Smooth muscle cell (in vitro differentiated cells): ENCODE results near the gene SARM1. TPM values are rescaled to one million over a fixed set of nuclear protein-coding genes. Genes with fewer than 3 reads are reported as not detected.

Experiments
- DNase-seq: peaks from one replicate; lab custom pipeline; 2025; ENCODE audit not compliant: unreplicated experiment; lab: John Stamatoyannopoulos, UW
- H2AFZ ChIP-seq: fragments of 200-600 bp; sonication (generic); 2 replicates; pipeline ENCODE4 v1.6.0; 2016; ENCODE audit warnings: antibody characterized with exemption, low read depth, mild to moderate bottlenecking
- H3F3A ChIP-seq: fragments of 200-600 bp; sonication (generic); 2 replicates; pipeline ENCODE4 v1.6.0; 2017; ENCODE audit warnings: antibody characterized with exemption, low read depth
- H3K27ac ChIP-seq: fragments of 200-600 bp; sonication (generic); 2 replicates; pipeline ENCODE4 v1.5.1; 2016; ENCODE audit warnings: low read depth, mild to moderate bottlenecking
- H3K27me3 ChIP-seq: fragments of 200-600 bp; sonication (generic); 2 replicates; pipeline ENCODE4 v1.6.1; 2016; ENCODE audit warnings: low read depth, mild to moderate bottlenecking
- H3K36me3 ChIP-seq: fragments of 200-600 bp; sonication (generic); 2 replicates; pipeline ENCODE4 v1.5.1; 2016; ENCODE audit warnings: low read depth
- H3K4me1 ChIP-seq: fragments of 200-600 bp; sonication (generic); 2 replicates; pipeline ENCODE4 v1.5.1; 2016; ENCODE audit warnings: low read depth
- H3K4me2 ChIP-seq: fragments of 200-600 bp; sonication (generic); 2 replicates; pipeline ENCODE4 v1.6.0; 2016; ENCODE audit warnings: mild to moderate bottlenecking
- H3K4me3 ChIP-seq: fragments of 200-600 bp; sonication (generic); 2 replicates; pipeline ENCODE4 v1.5.1; 2016; ENCODE audit warnings: mild to moderate bottlenecking
- H3K79me2 ChIP-seq: fragments of 200-600 bp; sonication (generic); 2 replicates; pipeline ENCODE4 v1.6.0; 2016; ENCODE audit warnings: low read depth, mild to moderate bottlenecking
- H3K9ac ChIP-seq: fragments of 200-600 bp; sonication (generic); 2 replicates; pipeline ENCODE4 v1.6.0; 2016; ENCODE audit warnings: low read depth
- H3K9me3 ChIP-seq: fragments of 200-600 bp; sonication (generic); replicated peaks from 2 replicates; pipeline ENCODE4 v1.5.1; 2016; ENCODE audit warnings: low read depth
- H4K20me1 ChIP-seq: fragments of 200-600 bp; sonication (generic); 2 replicates; pipeline ENCODE4 v1.6.0; 2016; ENCODE audit warnings: low read depth
- WGBS: methylation state at CpG from one replicate; pipeline ENCODE4 v1.1.7; 2016; ENCODE audit warnings: low lambda C conversion rate; 5-methylcytosine and 5-hydroxymethylcytosine counted together
- polyA plus RNA-seq: library from polyadenylated mRNA; unstranded; fragments of >200 nt; fragmentation: Nextera tagmentation; extraction: Ambion mirVana; gene quantifications from 2 replicates; pipeline ENCODE4 v1.2.1, GENCODE V29; 2016
- total RNA-seq: library from RNA; depleted of rRNA; stranded (reverse); fragments of >200 nt; gene quantifications from 2 replicates; pipeline ENCODE4 v1.2.3, GENCODE V29; 2014
- TF ChIP-seq, protein P1 (sequence below): fragments of 200-600 bp; sonication (generic); IDR thresholded peaks from 2 replicates; pipeline ENCODE4 v1.5.1; 2017; ENCODE audit warnings: borderline replicate concordance, mild to moderate bottlenecking, antibody characterized with exemption; ENCODE audit not compliant: insufficient read depth, poor library complexity, severe bottlenecking

The SARM1 gene
- total and polyA plus RNA-seq, 2 experiments from 2014 or later, result 8.3 to 13.4 TPM

DNA sequence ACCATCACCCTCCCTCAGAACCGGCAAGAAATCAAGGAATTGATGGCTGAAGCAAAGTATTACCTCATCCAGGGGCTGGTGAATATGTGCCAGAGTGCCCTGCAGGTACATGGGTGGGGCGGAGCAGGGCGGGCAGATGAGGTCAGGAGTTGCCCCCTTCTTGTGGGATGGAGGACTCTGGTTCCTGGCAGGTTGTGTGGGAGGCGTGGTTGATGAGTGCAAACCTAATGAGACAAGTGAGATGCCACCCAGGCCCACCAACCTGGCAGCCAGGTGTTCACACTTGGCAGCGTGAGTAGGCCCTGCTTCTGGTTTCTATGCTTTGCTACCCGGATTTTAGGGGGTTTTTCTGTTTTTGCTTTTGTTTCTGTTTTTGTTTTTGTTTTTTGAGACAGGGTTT is 31.1 kb upstream of the SARM1 start:
- Histone ChIP-seq H3K27ac (no peak overlapping the region), H3K9ac (no peak overlapping the region), H3K27me3 (no peaks in the 10 kb centered on the region), H3K36me3 (no peaks in the 10 kb centered on the region), H3K4me1 (peaks cover 9% of the 10 kb centered on the region), H2AFZ (no peak overlapping the region), H3F3A (peaks cover 18% of the 10 kb centered on the region), H3K4me3 (no peak overlapping the region), H3K79me2 (peaks cover 30% of the 10 kb centered on the region), H4K20me1 (peaks cover 63% of the 10 kb centered on the region), H3K4me2 (no peak overlapping the region), H3K9me3 (no peaks in the 10 kb centered on the region)
- WGBS, result 98% methylated on average over 6 of the region's 6 CpGs
- DNase-seq, result no peak
- TF ChIP-seq, protein P1, sequence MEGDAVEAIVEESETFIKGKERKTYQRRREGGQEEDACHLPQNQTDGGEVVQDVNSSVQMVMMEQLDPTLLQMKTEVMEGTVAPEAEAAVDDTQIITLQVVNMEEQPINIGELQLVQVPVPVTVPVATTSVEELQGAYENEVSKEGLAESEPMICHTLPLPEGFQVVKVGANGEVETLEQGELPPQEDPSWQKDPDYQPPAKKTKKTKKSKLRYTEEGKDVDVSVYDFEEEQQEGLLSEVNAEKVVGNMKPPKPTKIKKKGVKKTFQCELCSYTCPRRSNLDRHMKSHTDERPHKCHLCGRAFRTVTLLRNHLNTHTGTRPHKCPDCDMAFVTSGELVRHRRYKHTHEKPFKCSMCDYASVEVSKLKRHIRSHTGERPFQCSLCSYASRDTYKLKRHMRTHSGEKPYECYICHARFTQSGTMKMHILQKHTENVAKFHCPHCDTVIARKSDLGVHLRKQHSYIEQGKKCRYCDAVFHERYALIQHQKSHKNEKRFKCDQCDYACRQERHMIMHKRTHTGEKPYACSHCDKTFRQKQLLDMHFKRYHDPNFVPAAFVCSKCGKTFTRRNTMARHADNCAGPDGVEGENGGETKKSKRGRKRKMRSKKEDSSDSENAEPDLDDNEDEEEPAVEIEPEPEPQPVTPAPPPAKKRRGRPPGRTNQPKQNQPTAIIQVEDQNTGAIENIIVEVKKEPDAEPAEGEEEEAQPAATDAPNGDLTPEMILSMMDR, result no peak

DNA sequence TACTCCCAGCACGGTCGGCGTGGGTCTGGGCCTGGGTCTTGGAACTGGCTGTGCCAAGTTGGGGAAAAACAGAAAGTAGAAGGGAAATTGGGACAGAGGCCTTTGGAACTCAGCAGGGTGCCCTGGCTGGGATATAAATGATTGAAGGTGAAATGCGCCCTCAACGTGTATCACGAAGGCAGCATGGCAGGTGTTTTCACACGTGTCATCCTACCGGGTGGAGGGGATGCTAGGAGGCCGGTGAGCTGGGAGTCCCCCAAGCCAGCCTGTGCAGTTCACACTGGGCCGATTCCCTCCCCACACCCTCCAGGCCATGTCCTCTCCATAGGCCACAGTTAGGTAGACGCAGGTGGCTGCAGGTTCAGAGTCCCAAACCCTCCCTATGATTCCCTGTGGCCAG is 30.0 kb upstream of the SARM1 start:
- H3K79me2 ChIP-seq, result peaks cover 30% of the 10 kb centered on the region
- H3K36me3 ChIP-seq, result no peaks in the 10 kb centered on the region
- no peak overlapping the region for H3K4me3 ChIP-seq
- no peak overlapping the region for H3K27ac ChIP-seq
- H3F3A ChIP-seq, result peaks cover 28% of the 10 kb centered on the region
- H3K9me3 ChIP-seq, result no peaks in the 10 kb centered on the region
- H4K20me1 ChIP-seq, result peaks cover 73% of the 10 kb centered on the region
- no peak overlapping the region for H3K4me2 ChIP-seq
- no peak overlapping the region for H3K9ac ChIP-seq
- WGBS, result over 99% methylated on average over 11 of the region's 11 CpGs
- H3K27me3 ChIP-seq, result no peaks in the 10 kb centered on the region
- peaks cover 9% of the 10 kb centered on the region for H3K4me1 ChIP-seq
- TF ChIP-seq, protein P1, result no peak
- no peak for DNase-seq
- no peak overlapping the region for H2AFZ ChIP-seq

DNA sequence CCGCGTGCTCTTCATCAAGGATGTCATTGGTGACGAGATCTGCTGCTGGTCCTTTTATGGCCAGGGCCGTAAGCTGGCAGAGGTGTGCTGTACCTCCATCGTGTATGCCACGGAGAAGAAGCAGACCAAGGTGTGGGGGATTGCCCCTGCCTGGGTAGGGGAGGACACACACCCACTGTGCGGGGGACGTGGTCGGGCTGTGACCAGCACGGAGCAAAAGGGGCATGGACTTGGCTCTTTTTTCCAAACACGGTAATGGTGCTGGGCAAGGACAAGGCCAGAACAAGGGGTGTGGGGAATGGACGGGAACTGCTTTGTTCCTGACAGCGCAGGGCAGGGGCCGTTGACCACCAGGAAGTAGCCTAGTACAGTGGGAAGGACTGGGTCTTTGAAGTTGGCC is 29.2 kb upstream of the SARM1 start:
- Histone ChIP-seq H3K4me3 (no peak overlapping the region), H2AFZ (no peak overlapping the region), H3K27ac (no peak overlapping the region), H3K4me1 (peaks cover under 1% of the 10 kb centered on the region), H4K20me1 (peaks cover 80% of the 10 kb centered on the region), H3F3A (peaks cover 29% of the 10 kb centered on the region), H3K79me2 (peaks cover 22% of the 10 kb centered on the region), H3K9ac (no peak overlapping the region), H3K4me2 (no peak overlapping the region), H3K27me3 (no peaks in the 10 kb centered on the region), H3K9me3 (no peaks in the 10 kb centered on the region), H3K36me3 (no peaks in the 10 kb centered on the region)
- WGBS, result 96% methylated on average over 14 of the region's 14 CpGs
- TF ChIP-seq, protein P1, result no peak
- DNase-seq, result no peak

DNA sequence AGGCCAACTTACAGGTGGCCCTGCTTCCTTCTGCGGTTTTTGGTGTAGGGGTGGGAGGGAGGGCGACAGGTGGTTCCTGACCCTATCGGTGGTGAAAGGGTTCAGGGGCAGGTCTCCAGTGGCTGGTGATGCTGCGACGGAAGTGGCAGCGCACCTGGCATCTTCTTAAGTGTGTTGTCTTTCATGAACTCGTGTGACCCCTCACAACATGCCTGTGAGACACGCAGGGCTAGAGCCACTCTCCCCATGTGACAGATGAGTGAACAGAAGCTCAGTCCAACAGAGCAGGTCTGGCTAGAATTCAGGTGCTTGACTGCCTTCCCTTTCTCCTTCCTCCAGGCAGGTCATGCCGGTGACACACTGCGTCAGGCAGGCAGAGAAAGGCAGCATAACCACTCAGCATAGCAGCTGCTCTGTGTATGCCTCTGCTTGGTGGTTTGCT is 28.0 kb upstream of the SARM1 start:
- Histone ChIP-seq H4K20me1 (peaks cover 71% of the 10 kb centered on the region), H3K9ac (no peak overlapping the region), H3F3A (peaks cover 19% of the 10 kb centered on the region), H3K27ac (no peak overlapping the region), H2AFZ (no peak overlapping the region), H3K4me1 (no peaks in the 10 kb centered on the region), H3K36me3 (no peaks in the 10 kb centered on the region), H3K4me3 (no peak overlapping the region), H3K4me2 (no peak overlapping the region), H3K27me3 (no peaks in the 10 kb centered on the region), H3K79me2 (peaks cover 13% of the 10 kb centered on the region), H3K9me3 (no peaks in the 10 kb centered on the region)
- TF ChIP-seq, protein P1, result no peak
- DNase-seq, result no peak
- 92% methylated on average over 10 of the region's 10 CpGs for WGBS
